GM19438 (cell line): ENCODE results near the gene TACR1.
A peak's percentile ranks its signal among the peaks of the same experiment; 100 is the strongest.

ENCODE experiments used
- ATAC-seq: cut with Tn5 transposase; IDR thresholded peaks from one replicate; pipeline ENCODE4 v1.9.1; 2021; ENCODE audit warnings: low read depth; ENCODE audit not compliant: unreplicated experiment

Gene TACR1

GRCh38 chr2:75055142-75055819, 144.0 kb downstream of the TACR1 start:
- no peak for ATAC-seq

GRCh38 chr2:75054296-75054695, 145.0 kb downstream of the TACR1 start:
- no peak for ATAC-seq

GRCh38 chr2:75053484-75054112, 145.7 kb downstream of the TACR1 start:
- peak; percentile 90 for ATAC-seq

GRCh38 chr2:75047992-75048625, 151.2 kb downstream of the TACR1 start:
- ATAC-seq: no peak

GRCh38 chr2:75047189-75047991, 151.9 kb downstream of the TACR1 start:
- ATAC-seq: no peak

- no peak for ATAC-seq
Observed at GRCh38 chr2:75045526-75046050, 153.7 kb downstream of the TACR1 start.

GRCh38 chr2:75044291-75044690, 155.0 kb downstream of the TACR1 start:
- ATAC-seq: no peak

GRCh38 chr2:75042823-75043222, 156.5 kb downstream of the TACR1 start:
- ATAC-seq: no peak

GRCh38 chr2:75041731-75042600, 157.4 kb downstream of the TACR1 start:
- no peak for ATAC-seq

- no peak for ATAC-seq
Observed at GRCh38 chr2:75041226-75041625, 158.1 kb downstream of the TACR1 start.

- no peak for ATAC-seq
Observed at GRCh38 chr2:75035444-75036353, 163.6 kb downstream of the TACR1 start.

- no peak for ATAC-seq
Observed at GRCh38 chr2:75033516-75033915, 165.8 kb downstream of the TACR1 start.

- no peak for ATAC-seq
Observed at GRCh38 chr2:75031906-75032803, 167.2 kb downstream of the TACR1 start.

GRCh38 chr2:75031171-75031570, 168.1 kb downstream of the TACR1 start:
- ATAC-seq: no peak

- ATAC-seq: no peak
Observed at GRCh38 chr2:75030218-75031009, 168.9 kb downstream of the TACR1 start.

- no peak for ATAC-seq
Observed at GRCh38 chr2:75027886-75028285, 171.4 kb downstream of the TACR1 start.
